Tibial nerve (tissue), 4 donors: Measurements from ENCODE around the gene SYT5. TPM values are rescaled to one million over a fixed set of nuclear protein-coding genes. Genes with fewer than 3 reads are reported as not detected.

Experiments
- DNase-seq, 2 donors: peaks; one replicate each; pipeline ENCODE4 v3.0.0-alpha.2; 2019; ENCODE audit warnings: low spot score in 2 of 2
- H3K27ac ChIP-seq, 4 donors: fragments of 200-600 bp; sonication (generic) in 3 of 4; one replicate each; pipeline ENCODE4 v1.5.1; 2017 to 2019; ENCODE audit warnings: mild to moderate bottlenecking in 1 of 4
- H3K27me3 ChIP-seq, 2 donors: fragments of 200-600 bp; sonication (generic) in 1 of 2; one replicate each; pipeline versions ENCODE4 v1.5.1 to v1.6.0; 2017 to 2019
- H3K36me3 ChIP-seq, 3 donors: fragments of 200-600 bp; sonication (generic); one replicate each; pipeline ENCODE4 v1.5.1; 2018 to 2019
- H3K4me1 ChIP-seq, 4 donors: fragments of 200-600 bp; sonication (generic) in 3 of 4; one replicate each; pipeline ENCODE4 v1.5.1; 2017 to 2019
- H3K4me3 ChIP-seq, 4 donors: fragments of 200-600 bp; sonication (generic) in 3 of 4; one replicate each; pipeline ENCODE4 v1.5.1; 2017 to 2019; ENCODE audit warnings: mild to moderate bottlenecking in 1 of 4, moderate library complexity in 1 of 4
- H3K9me3 ChIP-seq, 4 donors: fragments of 200-600 bp; sonication (generic) in 3 of 4; one replicate each; pipeline ENCODE4 v1.5.1; 2017 to 2019
- EP300 ChIP-seq, 2 donors: sonication (generic); formaldehyde crosslinking; IDR thresholded peaks; one replicate each; pipeline ENCODE4 v1.6.1; 2017; ENCODE audit warnings: antibody characterized with exemption in 2 of 2, mild to moderate bottlenecking in 1 of 2
- POLR2A ChIP-seq, 2 donors: fragments of 450-650 bp; IDR thresholded peaks; one replicate each; pipeline ENCODE4 v1.6.1; 2017; ENCODE audit warnings: antibody characterized with exemption in 2 of 2, mild to moderate bottlenecking in 2 of 2, moderate library complexity in 2 of 2
- WGBS, 2 donors: methylation state at CpG; one replicate each; pipeline ENCODE4 v1.1.5; 2018; 5-methylcytosine and 5-hydroxymethylcytosine counted together
- total RNA-seq, 4 donors: library from RNA; depleted of rRNA; stranded (reverse); fragments of >200 nt; gene quantifications; one replicate each; pipeline ENCODE4 v1.1.0, GENCODE V29; 2016
- TF ChIP-seq, protein P1 (sequence below), 5 experiments: fragments of 200-600 bp in 3 of 5; fragments of 450-650 bp in 2 of 5; sonication (generic) in 3 of 5; IDR thresholded peaks; one replicate each; pipeline ENCODE4 v1.5.1; 2016 to 2019; ENCODE audit warnings: antibody characterized with exemption in 5 of 5, mild to moderate bottlenecking in 3 of 5, moderate library complexity in 2 of 5

SYT5 gene
- total RNA-seq, 4 donors from 2014 or later: not detected

DNA sequence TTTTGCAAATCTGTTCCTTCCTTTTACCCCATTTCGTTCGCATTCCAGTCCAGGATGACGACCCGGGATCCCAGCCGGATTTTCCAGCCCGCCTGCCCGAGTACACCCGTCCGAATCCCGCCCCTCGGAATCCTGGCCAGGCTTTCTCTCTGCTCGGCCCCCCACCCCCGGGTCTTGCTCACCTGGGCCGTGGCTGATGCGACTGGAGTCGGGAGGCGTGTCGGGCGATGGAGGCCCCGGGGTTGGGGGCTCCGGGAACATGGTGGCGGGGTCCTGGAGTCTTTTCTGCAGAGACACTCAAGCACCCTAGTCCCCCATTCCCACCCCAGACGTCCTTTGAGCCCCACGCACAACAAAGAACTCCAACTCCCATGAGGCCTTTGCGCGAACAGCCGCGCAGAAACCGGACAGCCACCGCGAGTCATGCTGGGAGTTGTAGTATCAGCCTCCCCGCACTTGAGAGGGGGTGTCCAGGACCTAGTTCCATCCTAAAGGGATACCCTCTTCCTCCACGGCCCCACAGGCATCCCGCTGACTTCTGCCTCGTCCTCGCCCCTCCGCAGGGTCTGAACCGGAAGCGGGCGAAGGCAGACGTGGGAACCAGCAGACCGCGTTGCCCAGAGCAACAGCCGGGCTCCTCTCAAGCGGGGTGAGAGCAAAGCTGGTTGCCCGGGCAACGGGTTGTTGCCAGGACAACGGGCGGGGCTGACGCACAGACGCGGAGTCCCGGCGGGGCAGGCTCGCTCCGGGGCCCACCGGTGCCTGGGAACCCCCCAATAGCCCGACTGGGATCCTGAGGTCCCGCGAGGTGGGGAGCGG is 1.1 kb downstream of the SYT5 start:
- no peak for TF ChIP-seq EP300 (IDR thresholded peaks at IDR 0.05)
- TF ChIP-seq, protein P1, sequence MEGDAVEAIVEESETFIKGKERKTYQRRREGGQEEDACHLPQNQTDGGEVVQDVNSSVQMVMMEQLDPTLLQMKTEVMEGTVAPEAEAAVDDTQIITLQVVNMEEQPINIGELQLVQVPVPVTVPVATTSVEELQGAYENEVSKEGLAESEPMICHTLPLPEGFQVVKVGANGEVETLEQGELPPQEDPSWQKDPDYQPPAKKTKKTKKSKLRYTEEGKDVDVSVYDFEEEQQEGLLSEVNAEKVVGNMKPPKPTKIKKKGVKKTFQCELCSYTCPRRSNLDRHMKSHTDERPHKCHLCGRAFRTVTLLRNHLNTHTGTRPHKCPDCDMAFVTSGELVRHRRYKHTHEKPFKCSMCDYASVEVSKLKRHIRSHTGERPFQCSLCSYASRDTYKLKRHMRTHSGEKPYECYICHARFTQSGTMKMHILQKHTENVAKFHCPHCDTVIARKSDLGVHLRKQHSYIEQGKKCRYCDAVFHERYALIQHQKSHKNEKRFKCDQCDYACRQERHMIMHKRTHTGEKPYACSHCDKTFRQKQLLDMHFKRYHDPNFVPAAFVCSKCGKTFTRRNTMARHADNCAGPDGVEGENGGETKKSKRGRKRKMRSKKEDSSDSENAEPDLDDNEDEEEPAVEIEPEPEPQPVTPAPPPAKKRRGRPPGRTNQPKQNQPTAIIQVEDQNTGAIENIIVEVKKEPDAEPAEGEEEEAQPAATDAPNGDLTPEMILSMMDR (IDR thresholded peaks at IDR 0.05): no peak
- no peak for TF ChIP-seq POLR2A (IDR thresholded peaks at IDR 0.05)
- H3K4me3 ChIP-seq: peak overlapping the region in 2 of 4 donors; percentile 18 to 25
- no peaks in the 10 kb centered on the region for H3K36me3 ChIP-seq
- peak in 1 of 2 donors; percentile 18 for DNase-seq
- no peaks in the 10 kb centered on the region for H3K9me3 ChIP-seq
- peaks cover 3 to 86% of the 10 kb centered on the region in 2 donors for H3K27me3 ChIP-seq
- WGBS, 2 donors: 7 to 9% methylated on average over 20 to 31 of the region's 61 CpGs
- H3K27ac ChIP-seq: no peak overlapping the region
- H3K4me1 ChIP-seq: peaks cover 0 to 25% (median 6%) of the 10 kb centered on the region in 4 donors

DNA sequence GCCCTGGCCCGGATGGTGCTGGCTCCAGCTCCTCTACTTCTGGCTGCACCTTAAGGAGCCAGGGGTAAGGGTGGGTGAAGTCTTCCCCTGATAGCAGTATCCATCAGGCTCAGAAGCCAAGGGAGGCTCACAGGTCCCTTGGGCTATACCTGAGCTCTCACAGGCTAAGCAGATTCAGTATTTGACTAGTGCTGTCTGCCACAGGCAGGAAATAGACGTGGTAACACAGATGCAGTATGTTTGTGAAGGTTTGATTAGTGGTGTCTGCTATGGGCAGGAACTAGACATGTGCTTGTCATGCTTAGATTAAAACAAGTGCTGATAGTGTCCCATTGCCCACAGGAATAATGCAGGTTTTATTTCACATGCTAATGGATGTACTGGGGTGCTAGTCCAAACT is 4.0 kb downstream of the SYT5 start:
- H3K4me1 ChIP-seq: peaks cover 0 to 39% (median 12%) of the 10 kb centered on the region in 4 donors
- no peak overlapping the region for H3K4me3 ChIP-seq
- H3K9me3 ChIP-seq: no peaks in the 10 kb centered on the region
- TF ChIP-seq, protein P1 (IDR thresholded peaks at IDR 0.05): no peak
- TF ChIP-seq EP300 (IDR thresholded peaks at IDR 0.05): no peak
- no peak for TF ChIP-seq POLR2A (IDR thresholded peaks at IDR 0.05)
- DNase-seq: no peak
- no peak overlapping the region for H3K27ac ChIP-seq
- peaks cover 3 to 100% of the 10 kb centered on the region in 2 donors for H3K27me3 ChIP-seq
- no peaks in the 10 kb centered on the region for H3K36me3 ChIP-seq
- WGBS, 2 donors: 30 to 44% methylated on average over 2 of the region's 2 CpGs

DNA sequence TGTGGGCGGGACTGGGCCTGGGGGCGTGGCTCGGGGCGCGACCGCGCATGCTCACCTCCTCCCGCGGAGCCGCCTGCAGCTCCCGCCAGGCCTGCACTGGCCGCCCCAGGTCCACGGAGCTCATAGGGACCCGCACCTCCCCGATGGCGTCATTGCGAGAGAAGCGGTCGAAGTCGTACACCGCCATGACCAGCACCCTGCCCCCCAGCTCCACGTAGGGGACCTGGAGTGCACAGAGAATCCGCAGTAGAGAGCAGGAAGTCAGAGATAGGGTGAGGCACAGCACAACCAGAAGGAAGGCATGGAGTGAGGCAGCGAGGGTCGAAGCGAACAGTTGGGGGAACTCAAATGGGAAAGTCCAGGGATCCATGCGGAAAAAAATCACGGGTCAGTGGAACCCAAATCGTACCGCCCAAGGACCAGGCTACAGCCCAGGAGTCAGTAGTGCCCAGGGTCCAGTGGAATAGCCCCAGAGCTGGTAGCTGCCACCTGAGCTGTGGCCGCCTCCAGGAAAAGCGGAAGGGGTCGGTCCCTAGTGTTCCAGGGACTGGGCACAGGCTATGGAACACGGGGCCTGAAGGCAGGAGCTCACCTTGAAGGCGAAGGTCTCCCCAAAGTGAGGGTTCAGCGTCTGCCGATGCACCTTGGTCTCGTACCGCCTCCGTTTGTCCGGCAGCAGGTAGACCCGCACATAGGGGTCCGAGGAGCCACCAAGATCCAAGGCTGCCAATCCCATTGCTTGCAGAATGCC is 4.8 kb downstream of the SYT5 start:
- H3K4me3 ChIP-seq: no peak overlapping the region
- WGBS, 2 donors: 67 to 73% methylated on average over 29 to 33 of the region's 43 CpGs

DNA sequence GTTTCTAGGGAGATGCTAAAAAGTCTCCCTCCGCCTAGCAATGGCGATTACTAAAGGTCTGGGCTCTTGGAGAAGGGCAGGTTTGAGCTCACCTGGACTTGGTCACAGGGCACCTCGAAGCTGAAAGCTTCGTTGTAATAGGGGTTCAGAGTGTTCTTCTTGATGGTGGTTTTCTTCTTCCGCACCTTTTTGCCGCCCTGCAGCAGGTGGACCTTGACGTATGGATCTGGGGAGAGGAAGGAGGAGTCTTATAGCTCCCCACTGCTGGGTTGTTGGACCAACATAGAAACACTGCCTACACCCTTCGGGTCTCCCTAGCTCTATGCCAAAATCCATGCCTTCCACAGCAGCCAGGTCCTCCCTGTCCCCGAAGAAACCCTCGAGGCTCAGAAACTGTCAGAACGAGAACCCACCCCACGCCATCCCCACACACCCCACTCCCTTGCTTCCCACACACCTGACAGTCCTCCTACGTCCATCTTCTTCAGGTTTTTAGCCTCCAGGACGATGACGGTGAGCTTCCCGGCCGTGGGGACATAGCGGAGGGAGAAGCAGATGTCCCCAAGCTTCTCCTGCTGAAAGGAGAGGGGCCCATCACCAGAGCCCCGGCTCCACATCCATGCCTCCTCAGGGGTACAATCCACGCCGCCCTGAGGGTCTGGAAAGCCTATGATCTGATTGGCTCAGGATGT is 5.5 kb downstream of the SYT5 start:
- H3K27me3 ChIP-seq: peaks cover 3 to 100% of the 10 kb centered on the region in 2 donors
- peaks cover 0 to 31% (median 9%) of the 10 kb centered on the region in 4 donors for H3K4me1 ChIP-seq
- WGBS, 2 donors: 55 to 64% methylated on average over 21 of the region's 21 CpGs
- H3K36me3 ChIP-seq: no peaks in the 10 kb centered on the region
- DNase-seq: no peak
- no peak overlapping the region for H3K27ac ChIP-seq
- H3K4me3 ChIP-seq: no peak overlapping the region
- H3K9me3 ChIP-seq: no peaks in the 10 kb centered on the region
- TF ChIP-seq EP300 (IDR thresholded peaks at IDR 0.05): no peak
- TF ChIP-seq, protein P1 (IDR thresholded peaks at IDR 0.05): no peak
- no peak for TF ChIP-seq POLR2A (IDR thresholded peaks at IDR 0.05)

More for the DNA sequence above, 4.8 kb downstream of the SYT5 start:
- H3K9me3 ChIP-seq: no peaks in the 10 kb centered on the region
- H3K36me3 ChIP-seq: no peaks in the 10 kb centered on the region
- H3K27me3 ChIP-seq: peaks cover 3 to 100% of the 10 kb centered on the region in 2 donors
- TF ChIP-seq, protein P1 (IDR thresholded peaks at IDR 0.05): no peak
- no peak for TF ChIP-seq EP300 (IDR thresholded peaks at IDR 0.05)
- no peak for TF ChIP-seq POLR2A (IDR thresholded peaks at IDR 0.05)
- no peak for DNase-seq
- no peak overlapping the region for H3K27ac ChIP-seq
- H3K4me1 ChIP-seq: peaks cover 0 to 38% (median 12%) of the 10 kb centered on the region in 4 donors
